ENCODE results near the gene NMB. TPM values are rescaled to one million over a fixed set of nuclear protein-coding genes. Genes with fewer than 3 reads are reported as not detected.
A peak's percentile ranks its signal among the peaks of the same experiment; 100 is the strongest.
"Not testable (repeated sequence)": the region's sequence is repeated elsewhere in the genome, so short reads cannot be mapped to it uniquely, and the experiment has no call there.

The NMB gene
- total RNA-seq, 1 donor from 2014 or later = 8.1 TPM

DNA sequence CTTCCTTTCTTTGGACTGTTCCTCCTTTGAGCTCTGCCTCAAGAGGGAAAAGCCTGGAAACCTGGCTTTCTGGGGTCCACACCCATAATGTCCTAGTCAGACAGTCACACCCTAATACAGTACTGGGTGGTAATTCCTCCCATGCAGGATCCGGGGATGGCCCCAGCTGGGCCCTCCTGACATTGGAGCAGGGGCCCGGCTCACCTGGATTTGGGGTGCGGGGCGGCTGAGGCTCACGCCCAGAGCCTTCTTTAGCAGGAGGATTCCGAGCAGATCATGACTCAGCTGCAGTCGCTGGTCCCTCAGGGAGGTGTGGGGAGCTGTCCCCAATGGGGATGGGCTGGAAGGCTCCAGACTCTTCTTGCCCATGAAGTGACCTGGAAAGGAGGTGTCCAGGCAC lies 1.0 kb downstream of the NMB start:
- no peak for DNase-seq (ENCODE audit: low spot score)

DNA sequence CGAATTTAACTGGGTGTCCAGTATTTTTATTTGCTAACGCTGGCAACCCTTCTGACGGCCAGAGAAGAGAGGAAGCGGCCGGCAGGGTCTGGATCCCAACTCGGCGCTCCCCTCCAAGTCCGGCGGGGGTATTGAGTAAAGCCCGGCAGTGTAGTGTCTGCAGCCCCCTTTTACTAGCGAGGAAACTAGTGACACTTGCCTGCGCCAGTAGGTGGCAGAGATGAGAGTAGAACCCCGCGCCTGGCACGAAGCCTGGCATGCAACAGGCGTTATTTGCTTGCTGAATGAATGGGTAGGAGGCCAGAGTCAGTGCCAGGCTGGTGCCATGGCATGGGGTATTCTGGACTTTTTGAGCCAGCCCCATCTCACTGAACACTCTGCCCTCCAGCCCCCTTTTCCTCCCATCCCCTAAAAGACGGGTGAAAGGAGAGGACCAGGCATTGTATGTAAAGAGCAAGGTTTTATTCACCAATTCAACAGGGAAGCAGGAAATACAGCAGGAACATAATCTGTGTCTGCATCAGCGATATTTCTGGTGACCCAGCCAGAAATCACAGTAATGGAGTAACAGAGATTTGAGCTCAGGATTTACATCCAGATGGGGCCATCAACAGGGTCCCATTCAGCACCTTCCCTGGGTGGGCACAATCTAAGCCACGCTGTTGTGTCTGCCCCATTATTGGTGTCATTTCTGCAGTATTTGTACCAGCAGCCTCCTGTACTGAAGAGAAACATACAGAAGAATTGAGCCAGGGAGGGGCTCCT lies 3.1 kb downstream of the NMB start:
- peak; percentile 84 for DNase-seq (ENCODE audit: low spot score)

DNA sequence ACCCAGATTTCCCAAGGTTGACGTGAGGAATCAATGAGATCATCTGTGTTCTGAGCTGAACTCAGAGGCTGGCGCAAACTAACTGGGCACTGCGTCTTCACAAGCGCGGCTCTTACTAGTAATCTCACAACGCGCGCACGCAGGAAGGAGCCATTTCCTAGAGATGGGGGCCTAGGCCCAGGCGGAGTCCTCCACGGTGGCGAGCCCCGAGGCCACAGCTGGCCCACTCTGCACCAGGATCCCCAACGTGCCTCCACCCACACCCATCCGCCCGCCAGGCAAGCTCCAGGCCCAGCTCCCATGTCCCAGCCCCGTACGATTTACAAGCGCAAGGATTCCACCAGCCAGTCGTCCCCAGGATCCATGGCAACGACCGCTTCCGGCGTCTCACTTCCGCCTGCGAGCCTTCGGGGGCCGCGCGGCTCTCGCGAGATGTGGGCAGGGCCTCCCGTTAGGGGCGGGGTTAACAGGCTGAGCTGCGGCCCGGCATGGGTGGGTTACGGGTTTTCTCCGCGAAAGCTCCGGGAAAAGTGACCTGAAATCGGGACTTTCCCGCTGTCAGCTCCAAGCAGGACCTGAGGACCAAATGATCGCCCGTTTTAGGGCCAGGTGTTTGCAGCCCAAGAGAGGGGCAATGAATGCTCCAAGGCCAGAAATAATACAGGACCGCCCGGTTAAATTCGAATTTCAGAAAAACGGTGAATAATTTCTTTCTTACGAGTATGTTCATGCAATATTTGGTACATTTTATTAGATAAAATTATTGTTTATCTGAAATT lies 3.9 kb downstream of the NMB start, which contains the start of gene WDR73:
TSS of gene WDR73 (minus strand) at position 374 of the 779 bp plus-strand sequence. CDS start at position 365, 9 bp downstream.
- DNase-seq (ENCODE audit: low spot score) = peak; percentile 98

DNA sequence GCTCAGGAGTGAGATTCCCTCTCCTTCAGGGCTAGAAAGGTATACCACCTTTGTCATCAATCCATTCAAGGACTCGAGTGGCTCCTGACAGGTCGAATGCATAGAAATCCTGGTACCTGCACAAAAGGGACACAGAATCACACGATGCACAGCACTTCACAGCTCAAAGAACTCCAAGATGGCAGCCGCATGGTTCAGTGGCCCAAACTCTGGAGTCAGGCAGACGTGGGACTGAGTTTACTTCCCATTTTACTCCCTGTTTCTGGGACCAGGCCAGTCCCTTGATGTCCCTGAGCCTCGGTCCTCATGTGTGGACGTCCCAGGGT lies 4.5 kb downstream of the NMB start:
- DNase-seq (ENCODE audit: low spot score) = no peak

DNA sequence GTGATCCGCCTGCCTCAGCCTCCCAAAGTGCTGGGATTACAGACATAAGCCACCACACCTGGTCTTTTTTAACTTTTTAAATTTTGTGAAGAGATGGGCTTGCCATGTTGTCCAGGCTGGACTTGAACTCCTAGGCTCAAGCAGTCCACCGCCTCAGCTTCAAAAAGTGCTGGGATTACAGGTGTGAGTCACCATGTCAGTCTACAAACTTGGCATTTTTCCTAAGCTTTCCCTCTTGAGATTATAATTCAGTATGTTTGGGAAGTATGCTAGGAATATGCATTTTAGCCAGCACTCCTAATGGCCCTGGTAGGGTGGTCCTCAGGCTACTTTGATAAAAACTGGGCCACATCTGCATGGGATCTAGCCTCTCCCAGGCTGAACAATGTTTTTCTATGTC lies 8.3 kb downstream of the NMB start:
- no peak for DNase-seq (ENCODE audit: low spot score)

DNA sequence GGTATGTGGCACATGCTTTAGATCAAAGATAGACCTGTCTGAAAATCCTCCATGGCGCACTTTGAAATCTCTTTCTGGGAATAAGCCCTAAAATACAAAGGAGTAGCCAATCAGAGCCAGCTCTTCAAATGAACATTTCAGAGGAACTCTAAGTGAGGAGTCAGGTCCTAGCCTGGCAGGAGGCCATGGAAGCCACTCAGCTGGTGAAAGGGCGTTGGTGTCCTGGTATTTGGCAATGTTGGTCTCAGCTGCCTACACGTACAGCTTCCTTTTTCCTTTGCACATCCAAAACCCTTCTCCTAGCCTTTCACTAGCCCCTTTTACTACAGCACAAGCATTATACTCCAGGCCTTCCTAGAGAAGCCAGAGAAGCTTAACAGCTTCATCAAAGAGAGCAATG lies 9.5 kb downstream of the NMB start:
- DNase-seq (ENCODE audit: low spot score) = no peak

DNA sequence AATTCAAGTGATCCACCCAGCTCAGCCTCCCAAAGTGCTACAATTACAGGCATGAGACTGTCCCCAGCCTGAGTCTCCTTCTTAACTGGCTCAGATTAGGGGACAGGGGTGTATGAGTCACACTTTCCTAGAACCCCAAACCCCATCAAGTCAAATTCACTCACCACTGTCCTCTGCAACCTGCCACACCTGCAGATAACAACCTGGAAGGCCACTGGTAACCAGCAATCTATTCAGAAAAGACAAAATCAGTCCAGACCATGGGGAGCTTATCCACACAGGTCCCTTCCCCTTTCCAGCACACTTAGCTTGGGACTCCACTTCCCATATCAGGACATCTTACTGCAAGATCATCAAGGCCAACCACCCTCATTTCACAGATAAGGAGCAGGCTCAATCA lies 10.3 kb downstream of the NMB start:
- DNase-seq (ENCODE audit: low spot score) = no peak

DNA sequence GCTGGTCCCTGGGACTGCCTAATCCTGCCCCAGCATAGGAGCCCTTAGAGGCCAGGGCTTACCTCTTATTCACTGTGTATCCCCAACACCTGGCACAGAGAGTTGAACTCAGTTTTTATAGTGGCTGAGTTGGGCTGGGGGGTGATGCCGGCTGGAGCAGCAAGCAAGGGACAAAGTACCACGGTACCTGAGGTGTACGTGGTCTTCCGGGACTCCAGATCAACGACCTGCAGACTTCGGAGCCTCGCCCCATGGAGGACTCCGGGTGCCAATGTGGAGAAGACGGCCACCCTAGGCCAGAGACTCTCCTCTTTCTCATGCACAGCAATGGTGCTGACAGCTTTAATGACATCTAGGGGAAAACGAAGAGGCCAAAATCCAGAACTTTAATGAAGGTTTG lies 12.0 kb downstream of the NMB start:
- DNase-seq (ENCODE audit: low spot score) = no peak

DNA sequence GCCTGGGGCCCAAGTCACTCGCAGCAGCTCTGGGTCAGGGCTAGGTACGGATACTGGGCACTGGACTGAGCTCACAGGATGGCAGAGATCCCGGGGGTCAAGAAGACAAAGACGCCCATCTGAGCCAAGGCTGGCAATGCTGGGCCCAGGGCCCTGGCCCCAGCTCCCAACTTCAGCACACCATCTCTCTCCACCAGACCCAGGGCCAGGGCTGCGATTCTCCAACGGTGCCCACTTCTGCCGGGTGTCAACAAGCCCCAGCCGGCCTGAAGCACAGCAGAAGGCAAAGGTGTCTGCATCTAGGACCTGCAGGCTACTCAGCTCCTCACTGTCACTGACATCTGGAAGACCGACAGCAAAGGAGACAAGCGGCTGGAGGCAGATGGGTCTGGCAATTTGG lies 12.5 kb downstream of the NMB start:
- DNase-seq (ENCODE audit: low spot score) = no peak

DNA sequence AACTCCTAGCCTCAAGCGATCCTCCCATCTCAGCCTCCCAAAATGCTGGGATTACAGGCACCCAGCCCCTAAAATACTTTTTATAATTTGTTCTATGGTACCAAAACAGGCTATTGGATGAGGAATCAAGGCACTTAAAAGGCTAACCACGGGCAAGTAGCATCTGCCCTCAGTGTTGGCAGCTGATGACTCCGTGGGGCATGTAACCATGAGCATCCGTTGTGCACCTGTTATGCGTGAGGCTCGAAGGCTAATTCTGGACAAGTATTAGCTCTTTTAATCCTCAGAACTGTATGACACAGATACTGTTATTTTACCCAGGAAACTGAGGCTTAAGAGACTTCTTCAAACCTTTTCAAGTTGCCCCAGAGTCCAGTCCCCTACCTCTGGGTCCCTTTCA lies 14.2 kb downstream of the NMB start:
- no peak for DNase-seq (ENCODE audit: low spot score)

DNA sequence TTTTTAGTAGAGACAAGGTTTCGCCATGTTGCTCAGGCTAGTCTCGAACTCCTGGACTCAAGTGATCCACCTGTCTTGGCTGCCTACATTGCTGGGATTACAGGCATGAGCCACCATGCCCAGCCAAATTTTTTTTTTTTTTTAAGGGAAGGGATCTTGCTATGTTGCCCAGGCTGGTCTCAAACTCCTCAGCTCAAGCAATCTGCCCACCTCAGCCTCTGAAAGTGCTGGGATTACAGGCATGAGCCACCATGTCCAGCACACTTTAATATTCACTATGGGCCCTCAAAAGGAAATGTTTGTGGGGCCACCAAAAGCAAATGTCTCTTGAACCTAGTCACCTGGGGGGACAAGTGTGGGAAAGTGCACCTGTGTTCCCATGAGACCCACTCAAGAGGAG lies 15.4 kb downstream of the NMB start:
- DNase-seq (ENCODE audit: low spot score) = not testable (repeated sequence)

DNA sequence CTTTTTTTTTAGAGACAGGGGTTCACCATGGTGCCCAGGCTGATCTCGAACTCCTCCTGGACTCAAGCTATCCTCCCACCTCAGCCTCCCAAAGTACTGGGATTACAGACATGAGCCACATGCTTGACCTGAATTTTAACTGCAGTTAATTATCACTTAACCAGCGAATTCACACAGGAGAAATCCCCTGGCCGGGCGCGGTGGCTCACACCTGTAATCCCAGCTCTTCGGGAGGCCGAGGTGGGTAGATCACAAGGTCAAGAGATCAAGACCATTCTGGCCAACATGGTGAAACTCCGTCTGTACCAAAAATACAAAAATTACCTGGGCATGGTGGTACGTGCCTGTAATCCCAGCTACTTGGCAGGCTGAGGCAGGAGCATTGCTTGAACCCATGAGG lies 16.1 kb downstream of the NMB start:
- DNase-seq (ENCODE audit: low spot score) = not testable (repeated sequence)

DNA sequence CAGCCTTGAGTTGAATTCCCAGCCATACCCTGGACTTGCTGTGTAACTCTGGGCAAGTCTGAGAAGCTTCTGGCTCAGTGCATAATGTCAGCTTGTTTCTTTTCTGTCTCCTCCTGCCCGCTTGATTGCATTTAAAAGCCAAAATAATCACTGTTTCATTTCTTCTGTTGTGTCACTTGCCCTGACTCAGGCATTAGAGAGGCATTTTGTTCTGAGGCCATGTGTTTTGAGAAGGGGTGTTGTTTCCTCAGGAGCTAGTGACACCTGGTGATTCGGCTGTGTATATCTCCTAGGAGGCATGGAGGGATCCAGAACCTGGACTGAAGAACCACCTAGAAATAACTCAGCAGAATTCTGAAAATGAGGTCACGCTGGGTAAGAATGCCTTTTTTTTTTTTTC lies 19.9 kb downstream of the NMB start:
- no peak for DNase-seq (ENCODE audit: low spot score)

DNA sequence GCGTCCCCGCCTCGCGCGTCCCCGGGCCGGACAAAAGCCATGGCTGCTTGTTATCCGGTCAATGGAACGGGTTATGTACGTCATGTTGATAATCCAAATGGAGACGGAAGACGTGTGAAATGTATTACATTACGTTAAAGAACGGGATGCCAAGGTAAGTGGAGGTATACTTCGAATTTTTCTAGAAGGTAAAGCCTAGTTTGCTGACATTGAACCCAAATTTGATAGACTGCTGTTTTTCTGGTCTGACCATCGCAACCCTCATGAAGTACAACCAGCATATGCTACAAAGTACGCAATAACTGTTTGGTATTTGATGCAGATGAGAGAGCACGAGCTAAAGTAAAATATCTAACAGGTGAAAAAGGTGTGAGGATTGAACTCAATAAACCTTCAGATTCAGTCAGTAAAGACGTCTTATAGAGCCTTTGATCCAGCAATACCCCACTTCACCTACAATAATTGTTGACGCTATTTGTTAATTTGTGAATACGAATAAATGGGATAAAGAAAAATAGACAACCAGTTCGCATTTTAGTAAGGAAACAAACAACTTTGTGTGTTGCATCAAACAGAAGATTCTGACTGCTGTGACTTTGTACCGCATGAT lies 23.7 kb downstream of the NMB start:
- DNase-seq (ENCODE audit: low spot score) = no peak

DNA sequence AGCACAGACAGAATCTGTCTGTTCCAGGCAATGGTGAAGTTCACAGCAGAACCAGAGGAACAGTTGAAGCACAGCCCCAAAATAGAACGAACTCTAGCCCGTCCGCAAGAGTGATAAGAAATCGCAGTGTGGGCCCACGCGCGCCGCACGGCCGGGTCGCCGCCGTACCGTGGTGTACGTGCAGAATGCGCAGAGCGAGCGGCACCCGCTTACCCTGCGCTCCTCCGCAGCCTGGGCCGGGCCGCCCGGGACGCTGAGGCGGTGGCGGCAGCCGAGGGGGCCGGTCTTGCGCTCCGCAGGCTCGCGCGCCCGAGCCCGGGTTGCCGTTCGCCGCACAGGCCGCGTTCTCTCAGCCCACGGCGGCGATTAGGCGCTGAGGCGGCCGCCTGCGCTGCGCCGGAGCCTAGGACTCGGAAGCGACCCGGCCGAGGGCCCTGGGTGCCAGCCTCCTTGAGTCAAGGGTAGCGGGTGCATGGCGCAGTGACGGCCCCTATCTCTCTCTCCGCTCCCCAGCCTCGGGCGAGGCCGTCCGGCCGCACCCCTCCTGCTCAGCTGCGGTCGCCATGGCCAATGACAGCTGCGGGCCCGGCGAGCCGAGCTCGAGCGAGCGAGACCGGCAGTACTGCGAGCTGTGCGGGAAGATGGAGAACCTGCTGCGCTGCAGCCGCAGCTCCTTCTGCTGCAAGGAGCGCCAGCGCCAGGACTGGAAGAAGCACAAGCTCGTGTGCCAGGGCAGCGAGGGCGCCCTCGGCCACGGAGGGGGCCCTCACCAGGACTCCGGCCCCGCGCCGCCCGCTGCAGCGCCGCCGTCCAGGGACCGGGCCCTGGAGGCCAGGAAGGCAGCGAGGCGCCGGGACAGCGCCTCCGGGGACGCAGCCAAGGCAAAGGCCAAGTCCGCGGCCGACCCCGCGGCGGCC lies 24.4 kb downstream of the NMB start:
- peak; percentile 63 for DNase-seq (ENCODE audit: low spot score)

DNA sequence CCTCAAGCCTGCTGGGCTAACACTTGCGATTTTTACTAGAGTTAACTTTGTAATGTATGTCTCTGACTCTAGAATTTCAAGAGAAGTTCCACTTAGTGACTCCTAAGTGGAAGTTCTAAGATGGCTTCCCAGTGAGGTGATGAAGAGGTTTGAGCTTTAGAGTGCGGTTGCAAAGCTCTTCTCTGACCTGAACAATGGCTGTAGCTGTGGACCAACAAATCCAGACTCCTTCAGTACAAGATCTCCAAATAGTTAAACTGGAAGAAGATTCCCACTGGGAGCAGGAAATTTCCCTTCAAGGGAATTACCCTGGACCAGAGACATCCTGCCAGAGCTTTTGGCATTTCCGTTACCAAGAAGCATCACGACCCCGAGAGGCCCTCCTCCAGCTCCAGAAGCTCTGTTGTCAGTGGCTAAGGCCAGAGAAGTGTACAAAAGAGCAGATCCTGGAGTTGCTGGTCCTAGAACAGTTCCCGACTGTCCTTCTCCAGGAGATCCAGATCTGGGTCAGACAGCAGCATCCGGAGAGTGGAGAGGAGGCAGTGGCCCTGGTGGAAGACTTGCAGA lies 26.2 kb downstream of the NMB start:
- DNase-seq (ENCODE audit: low spot score) = no peak

DNA sequence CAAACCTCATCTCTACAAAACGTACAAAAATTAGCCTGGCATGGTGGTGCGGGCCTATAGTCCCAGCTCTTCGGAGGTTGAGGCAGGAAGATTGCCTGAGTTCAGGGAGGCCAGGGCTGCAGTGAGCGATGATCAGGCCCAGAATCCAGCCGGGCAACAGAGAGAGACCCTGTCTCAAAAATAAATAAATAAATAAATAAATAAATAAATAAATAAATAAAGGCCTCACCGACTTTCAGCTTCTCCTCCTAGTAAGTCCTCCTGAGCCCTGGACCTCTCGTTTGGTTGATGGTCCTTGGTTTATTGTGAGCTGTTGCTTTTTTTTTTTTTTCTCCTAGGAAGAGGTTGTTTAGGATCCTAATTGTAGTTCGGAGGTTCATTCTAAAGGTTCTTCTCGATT lies 29.0 kb downstream of the NMB start:
- DNase-seq (ENCODE audit: low spot score) = no peak

DNA sequence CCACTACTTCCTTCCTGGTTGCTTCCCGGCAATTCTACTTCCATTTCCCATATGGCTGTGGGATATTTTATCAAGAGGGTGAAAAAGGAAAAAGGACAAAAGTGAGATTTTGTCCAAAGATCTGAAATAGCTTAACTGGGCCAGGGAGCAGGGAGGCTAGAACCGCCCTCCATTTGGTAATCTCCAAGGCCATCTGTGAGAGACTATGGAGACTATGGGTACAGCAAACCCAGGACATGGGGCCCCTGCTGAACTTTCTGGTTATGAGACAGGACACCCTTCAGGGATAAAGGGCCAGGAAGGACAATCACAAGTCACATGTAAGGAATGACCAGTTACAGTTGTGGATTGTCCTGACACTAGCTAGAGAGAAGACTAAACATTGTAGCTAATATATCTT lies 32.9 kb downstream of the NMB start:
- DNase-seq (ENCODE audit: low spot score) = no peak

DNA sequence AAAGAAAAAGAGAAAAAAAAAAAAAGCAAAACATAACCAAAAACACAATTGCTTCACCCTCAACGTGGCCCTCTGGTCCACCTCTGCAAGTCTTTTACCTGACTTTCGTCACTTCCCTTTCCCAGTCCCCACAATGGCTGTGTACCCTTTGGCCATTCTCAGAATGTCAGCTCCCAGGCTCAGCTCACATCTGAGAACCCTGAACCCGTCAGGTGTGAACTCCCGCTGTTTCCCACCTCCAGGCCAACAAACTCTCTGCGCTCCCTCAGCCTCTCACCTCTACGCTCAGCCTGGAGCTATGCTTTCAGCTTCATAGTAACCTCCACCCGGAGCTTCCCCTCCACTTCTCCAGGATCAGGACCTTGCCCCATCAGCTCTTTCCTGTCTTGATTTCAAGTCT lies 33.6 kb downstream of the NMB start:
- no peak for DNase-seq (ENCODE audit: low spot score)

DNA sequence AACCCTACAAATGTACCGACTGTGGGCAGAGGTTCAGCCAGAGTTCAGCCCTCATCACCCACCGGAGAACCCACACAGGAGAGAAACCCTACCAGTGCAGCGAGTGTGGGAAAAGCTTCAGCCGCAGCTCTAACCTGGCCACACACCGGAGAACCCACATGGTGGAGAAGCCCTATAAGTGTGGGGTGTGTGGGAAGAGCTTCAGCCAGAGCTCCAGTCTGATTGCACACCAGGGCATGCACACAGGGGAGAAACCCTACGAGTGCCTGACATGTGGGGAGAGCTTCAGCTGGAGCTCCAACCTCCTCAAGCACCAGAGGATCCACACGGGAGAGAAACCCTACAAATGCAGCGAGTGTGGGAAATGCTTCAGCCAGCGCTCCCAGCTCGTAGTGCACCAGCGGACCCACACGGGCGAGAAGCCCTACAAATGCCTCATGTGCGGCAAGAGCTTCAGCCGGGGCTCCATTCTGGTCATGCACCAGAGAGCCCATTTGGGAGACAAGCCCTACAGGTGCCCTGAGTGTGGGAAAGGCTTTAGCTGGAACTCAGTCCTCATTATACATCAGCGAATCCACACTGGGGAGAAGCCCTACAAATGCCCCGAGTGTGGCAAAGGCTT lies 36.5 kb downstream of the NMB start:
- no peak for DNase-seq (ENCODE audit: low spot score)

DNA sequence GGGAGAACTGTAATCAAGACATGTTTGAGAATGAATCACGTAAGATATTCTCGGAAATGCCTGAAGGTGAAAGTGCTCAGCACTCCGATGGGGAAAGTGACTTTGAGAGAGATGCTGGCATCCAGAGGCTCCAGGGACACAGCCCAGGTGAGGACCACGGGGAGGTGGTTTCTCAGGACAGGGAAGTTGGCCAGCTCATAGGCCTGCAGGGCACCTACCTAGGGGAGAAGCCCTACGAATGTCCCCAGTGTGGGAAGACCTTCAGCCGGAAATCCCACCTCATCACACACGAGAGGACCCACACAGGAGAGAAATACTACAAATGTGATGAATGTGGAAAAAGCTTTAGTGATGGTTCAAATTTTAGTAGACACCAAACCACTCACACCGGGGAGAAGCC lies 37.4 kb downstream of the NMB start:
- DNase-seq (ENCODE audit: low spot score) = no peak
